K562 (cell line): ENCODE data around the gene VASH2. TPM values are rescaled to one million over a fixed set of nuclear protein-coding genes. Genes with fewer than 3 reads are reported as not detected.

Experiments
- ATF1 ChIP-seq, 2 experiments: fragments of 450-650 bp in 1 of 2; IDR thresholded peaks; 2 replicates each; pipeline ENCODE4 v1.6.1; 2016; ENCODE audit warnings: missing compliant biosample characterization in 1 of 2, missing genetic modification characterization in 1 of 2
- JUNB ChIP-seq: fragments of 450-650 bp; formaldehyde crosslinking; conservative IDR thresholded peaks from 2 replicates; pipeline ENCODE4 v1.4.0; 2020; ENCODE audit warnings: mild to moderate bottlenecking
- KAT7 ChIP-seq: sonication (generic); formaldehyde crosslinking; IDR thresholded peaks from 2 replicates; pipeline ENCODE4 v1.8.0; 2022; ENCODE audit warnings: missing genetic modification reagents, mild to moderate bottlenecking, borderline replicate concordance
- MED1 ChIP-seq: sonication (generic); formaldehyde crosslinking; IDR thresholded peaks from 2 replicates; pipeline ENCODE4 v1.8.1; 2023; ENCODE audit warnings: missing genetic modification reagents, borderline replicate concordance
- PURB ChIP-seq: sonication (generic); formaldehyde crosslinking; IDR thresholded peaks from 2 replicates; pipeline ENCODE4 v1.9.0; 2021; ENCODE audit warnings: low read depth, mild to moderate bottlenecking, missing genetic modification reagents
- SRSF9 ChIP-seq: fragments of 200-400 bp; formaldehyde crosslinking; IDR thresholded peaks from 2 replicates; pipeline ENCODE4 v1.6.1; 2017; ENCODE audit warnings: low read depth, low read length, borderline replicate concordance
- STAG1 ChIP-seq: sonication (generic); formaldehyde crosslinking; IDR thresholded peaks from 2 replicates; pipeline ENCODE4 v1.5.0; 2020; ENCODE audit warnings: missing genetic modification reagents, borderline replicate concordance
- TCF7L2 ChIP-seq: fragments of 150-350 bp; IDR thresholded peaks from 2 replicates; pipeline ENCODE4 v1.6.1; 2016; ENCODE audit warnings: low read depth, mild to moderate bottlenecking, low read length, moderate library complexity
- ZBED1 ChIP-seq: IDR thresholded peaks from 2 replicates; pipeline ENCODE4 v1.6.1; 2014
- ZKSCAN3 ChIP-seq: fragments of 250-450 bp; sonication (Bioruptor Pico); IDR thresholded peaks from 2 replicates; pipeline ENCODE4 v1.4.0; 2020
- ZNF354B ChIP-seq: fragments of 250-450 bp; sonication (Bioruptor Pico); IDR thresholded peaks from 2 replicates; pipeline ENCODE4 v1.4.0; 2020
- ZNF780A ChIP-seq: fragments of 250-450 bp; sonication (Bioruptor Pico); IDR thresholded peaks from 2 replicates; pipeline ENCODE4 v1.5.0; 2021; ENCODE audit warnings: mild to moderate bottlenecking
- ZSCAN29 ChIP-seq: fragments of 450-650 bp; IDR thresholded peaks from 2 replicates; pipeline ENCODE4 v1.6.1; 2017
- polyA plus RNA-seq, 8 experiments: library from polyadenylated mRNA; depleted of rRNA in 4 of 8; stranded (reverse) in 5 of 8; unstranded in 3 of 8; fragments of >200 nt; fragmentation: Nextera tagmentation in 2 of 8; fragmentation: Illumina TruSeq in 1 of 8; extraction: Ambion mirVana in 2 of 8; extraction: Trizol in 1 of 8; gene quantifications; 2 replicates each; pipeline versions ENCODE4 v1.2.1 to v1.2.3, GENCODE V29; 2011 to 2014; ENCODE audit warnings: inconsistent platforms in 1 of 8, missing spikeins in 1 of 8
- total RNA-seq, 7 experiments: library from RNA; depleted of rRNA in 6 of 7; stranded (reverse); fragments of >200 nt in 6 of 7; fragmentation: Illumina TruSeq in 2 of 7; extraction: Trizol in 2 of 7; gene quantifications; 2 replicates each; pipeline versions ENCODE4 v1.2.1 to v1.2.3, GENCODE V29; 2011 to 2021; ENCODE audit warnings: low replicate concordance in 1 of 7
- TF ChIP-seq, protein P1 (sequence below): fragments of 450-650 bp; IDR thresholded peaks from 2 replicates; pipeline ENCODE4 v1.7.1; 2018; ENCODE audit warnings: mild to moderate bottlenecking, low read depth; ENCODE audit not compliant: partially characterized antibody
- TF ChIP-seq, protein P2 (sequence below): fragments of 250-450 bp; sonication (Bioruptor Pico); IDR thresholded peaks from 2 replicates; pipeline ENCODE4 v1.9.0; 2021; ENCODE audit warnings: mild to moderate bottlenecking
- TF ChIP-seq, protein P3 (sequence below): fragments of 450-650 bp; formaldehyde crosslinking; IDR thresholded peaks from 2 replicates; pipeline ENCODE4 v1.4.0; 2022; ENCODE audit warnings: missing genetic modification characterization
- TF ChIP-seq, protein P4 (sequence below): IDR thresholded peaks from 3 replicates; pipeline ENCODE4 v1.6.1; 2011; ENCODE audit warnings: borderline replicate concordance, mild to moderate bottlenecking; ENCODE audit not compliant: insufficient read length, insufficient read depth
- TF ChIP-seq, protein P5 (sequence below): fragments of 150-350 bp; IDR thresholded peaks from 2 replicates; pipeline ENCODE4 v1.6.1; 2014; ENCODE audit warnings: low read depth, mild to moderate bottlenecking, low read length, borderline replicate concordance
- TF ChIP-seq, protein P6 (sequence below): fragments of 200-800 bp; sonication (Bioruptor generic); IDR thresholded peaks from 2 replicates; pipeline ENCODE4 v1.6.1; 2017; ENCODE audit warnings: missing genetic modification characterization, missing compliant biosample characterization

The VASH2 gene
- total and polyA plus RNA-seq, 9 of the 15 experiments (the other 6 are each of a cell fraction or from before 2014, with no cell fraction given), result 0.04 to 0.40 (median 0.10) TPM; not detected in 1

DNA sequence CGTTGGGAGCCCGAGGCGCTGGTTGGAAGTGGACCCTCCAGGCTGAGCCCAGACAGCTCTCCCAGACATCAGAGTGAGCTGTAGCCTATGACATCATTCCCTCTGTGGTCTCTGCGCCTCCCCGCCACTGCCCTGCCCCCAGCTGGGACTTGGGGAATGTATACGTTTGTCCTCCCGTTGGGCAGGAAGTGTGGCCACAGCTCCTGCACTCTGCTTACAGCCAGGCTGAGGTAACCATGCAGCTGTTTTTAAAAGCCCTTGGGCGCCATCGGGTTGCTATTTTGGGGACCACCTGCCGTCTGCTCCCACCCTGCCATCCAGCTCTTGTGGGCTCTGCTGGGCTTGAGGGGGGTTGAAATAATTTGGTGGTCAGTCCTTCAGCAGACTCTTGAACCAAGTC lies 7.8 kb downstream of the VASH2 start (continued):
- TF ChIP-seq, protein P1, sequence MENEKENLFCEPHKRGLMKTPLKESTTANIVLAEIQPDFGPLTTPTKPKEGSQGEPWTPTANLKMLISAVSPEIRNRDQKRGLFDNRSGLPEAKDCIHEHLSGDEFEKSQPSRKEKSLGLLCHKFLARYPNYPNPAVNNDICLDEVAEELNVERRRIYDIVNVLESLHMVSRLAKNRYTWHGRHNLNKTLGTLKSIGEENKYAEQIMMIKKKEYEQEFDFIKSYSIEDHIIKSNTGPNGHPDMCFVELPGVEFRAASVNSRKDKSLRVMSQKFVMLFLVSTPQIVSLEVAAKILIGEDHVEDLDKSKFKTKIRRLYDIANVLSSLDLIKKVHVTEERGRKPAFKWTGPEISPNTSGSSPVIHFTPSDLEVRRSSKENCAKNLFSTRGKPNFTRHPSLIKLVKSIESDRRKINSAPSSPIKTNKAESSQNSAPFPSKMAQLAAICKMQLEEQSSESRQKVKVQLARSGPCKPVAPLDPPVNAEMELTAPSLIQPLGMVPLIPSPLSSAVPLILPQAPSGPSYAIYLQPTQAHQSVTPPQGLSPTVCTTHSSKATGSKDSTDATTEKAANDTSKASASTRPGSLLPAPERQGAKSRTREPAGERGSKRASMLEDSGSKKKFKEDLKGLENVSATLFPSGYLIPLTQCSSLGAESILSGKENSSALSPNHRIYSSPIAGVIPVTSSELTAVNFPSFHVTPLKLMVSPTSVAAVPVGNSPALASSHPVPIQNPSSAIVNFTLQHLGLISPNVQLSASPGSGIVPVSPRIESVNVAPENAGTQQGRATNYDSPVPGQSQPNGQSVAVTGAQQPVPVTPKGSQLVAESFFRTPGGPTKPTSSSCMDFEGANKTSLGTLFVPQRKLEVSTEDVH, result no peak
- TF ChIP-seq STAG1 (CRISPR knock-in tag) (no peak), JUNB (CRISPR knock-in tag) (no peak), ATF1 (CRISPR knock-in tag; IDR thresholded peaks at IDR 0.05) (no peak), ATF1 (tag; IDR thresholded peaks at IDR 0.05) (peak; percentile 33; the same call in 1 of the 2 replicates), MED1 (no peak), ZNF354B (no peak), ZSCAN29 (no peak), ZKSCAN3 (CRISPR knock-in tag) (no peak), TCF7L2 (no peak), SRSF9 (no peak), KAT7 (CRISPR knock-in tag) (no peak), ZNF780A (CRISPR knock-in tag) (no peak), PURB (CRISPR knock-in tag) (no peak), ZBED1 (no peak)
- TF ChIP-seq, protein P2, sequence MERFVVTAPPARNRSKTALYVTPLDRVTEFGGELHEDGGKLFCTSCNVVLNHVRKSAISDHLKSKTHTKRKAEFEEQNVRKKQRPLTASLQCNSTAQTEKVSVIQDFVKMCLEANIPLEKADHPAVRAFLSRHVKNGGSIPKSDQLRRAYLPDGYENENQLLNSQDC (CRISPR knock-in tag), result no peak
- TF ChIP-seq, protein P3, sequence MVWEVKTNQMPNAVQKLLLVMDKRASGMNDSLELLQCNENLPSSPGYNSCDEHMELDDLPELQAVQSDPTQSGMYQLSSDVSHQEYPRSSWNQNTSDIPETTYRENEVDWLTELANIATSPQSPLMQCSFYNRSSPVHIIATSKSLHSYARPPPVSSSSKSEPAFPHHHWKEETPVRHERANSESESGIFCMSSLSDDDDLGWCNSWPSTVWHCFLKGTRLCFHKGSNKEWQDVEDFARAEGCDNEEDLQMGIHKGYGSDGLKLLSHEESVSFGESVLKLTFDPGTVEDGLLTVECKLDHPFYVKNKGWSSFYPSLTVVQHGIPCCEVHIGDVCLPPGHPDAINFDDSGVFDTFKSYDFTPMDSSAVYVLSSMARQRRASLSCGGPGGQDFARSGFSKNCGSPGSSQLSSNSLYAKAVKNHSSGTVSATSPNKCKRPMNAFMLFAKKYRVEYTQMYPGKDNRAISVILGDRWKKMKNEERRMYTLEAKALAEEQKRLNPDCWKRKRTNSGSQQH (CRISPR knock-in tag), result no peak
- TF ChIP-seq, protein P4, sequence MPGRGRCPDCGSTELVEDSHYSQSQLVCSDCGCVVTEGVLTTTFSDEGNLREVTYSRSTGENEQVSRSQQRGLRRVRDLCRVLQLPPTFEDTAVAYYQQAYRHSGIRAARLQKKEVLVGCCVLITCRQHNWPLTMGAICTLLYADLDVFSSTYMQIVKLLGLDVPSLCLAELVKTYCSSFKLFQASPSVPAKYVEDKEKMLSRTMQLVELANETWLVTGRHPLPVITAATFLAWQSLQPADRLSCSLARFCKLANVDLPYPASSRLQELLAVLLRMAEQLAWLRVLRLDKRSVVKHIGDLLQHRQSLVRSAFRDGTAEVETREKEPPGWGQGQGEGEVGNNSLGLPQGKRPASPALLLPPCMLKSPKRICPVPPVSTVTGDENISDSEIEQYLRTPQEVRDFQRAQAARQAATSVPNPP, result no peak
- TF ChIP-seq, protein P5, sequence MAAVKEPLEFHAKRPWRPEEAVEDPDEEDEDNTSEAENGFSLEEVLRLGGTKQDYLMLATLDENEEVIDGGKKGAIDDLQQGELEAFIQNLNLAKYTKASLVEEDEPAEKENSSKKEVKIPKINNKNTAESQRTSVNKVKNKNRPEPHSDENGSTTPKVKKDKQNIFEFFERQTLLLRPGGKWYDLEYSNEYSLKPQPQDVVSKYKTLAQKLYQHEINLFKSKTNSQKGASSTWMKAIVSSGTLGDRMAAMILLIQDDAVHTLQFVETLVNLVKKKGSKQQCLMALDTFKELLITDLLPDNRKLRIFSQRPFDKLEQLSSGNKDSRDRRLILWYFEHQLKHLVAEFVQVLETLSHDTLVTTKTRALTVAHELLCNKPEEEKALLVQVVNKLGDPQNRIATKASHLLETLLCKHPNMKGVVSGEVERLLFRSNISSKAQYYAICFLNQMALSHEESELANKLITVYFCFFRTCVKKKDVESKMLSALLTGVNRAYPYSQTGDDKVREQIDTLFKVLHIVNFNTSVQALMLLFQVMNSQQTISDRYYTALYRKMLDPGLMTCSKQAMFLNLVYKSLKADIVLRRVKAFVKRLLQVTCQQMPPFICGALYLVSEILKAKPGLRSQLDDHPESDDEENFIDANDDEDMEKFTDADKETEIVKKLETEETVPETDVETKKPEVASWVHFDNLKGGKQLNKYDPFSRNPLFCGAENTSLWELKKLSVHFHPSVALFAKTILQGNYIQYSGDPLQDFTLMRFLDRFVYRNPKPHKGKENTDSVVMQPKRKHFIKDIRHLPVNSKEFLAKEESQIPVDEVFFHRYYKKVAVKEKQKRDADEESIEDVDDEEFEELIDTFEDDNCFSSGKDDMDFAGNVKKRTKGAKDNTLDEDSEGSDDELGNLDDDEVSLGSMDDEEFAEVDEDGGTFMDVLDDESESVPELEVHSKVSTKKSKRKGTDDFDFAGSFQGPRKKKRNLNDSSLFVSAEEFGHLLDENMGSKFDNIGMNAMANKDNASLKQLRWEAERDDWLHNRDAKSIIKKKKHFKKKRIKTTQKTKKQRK, result no peak
- TF ChIP-seq, protein P6, sequence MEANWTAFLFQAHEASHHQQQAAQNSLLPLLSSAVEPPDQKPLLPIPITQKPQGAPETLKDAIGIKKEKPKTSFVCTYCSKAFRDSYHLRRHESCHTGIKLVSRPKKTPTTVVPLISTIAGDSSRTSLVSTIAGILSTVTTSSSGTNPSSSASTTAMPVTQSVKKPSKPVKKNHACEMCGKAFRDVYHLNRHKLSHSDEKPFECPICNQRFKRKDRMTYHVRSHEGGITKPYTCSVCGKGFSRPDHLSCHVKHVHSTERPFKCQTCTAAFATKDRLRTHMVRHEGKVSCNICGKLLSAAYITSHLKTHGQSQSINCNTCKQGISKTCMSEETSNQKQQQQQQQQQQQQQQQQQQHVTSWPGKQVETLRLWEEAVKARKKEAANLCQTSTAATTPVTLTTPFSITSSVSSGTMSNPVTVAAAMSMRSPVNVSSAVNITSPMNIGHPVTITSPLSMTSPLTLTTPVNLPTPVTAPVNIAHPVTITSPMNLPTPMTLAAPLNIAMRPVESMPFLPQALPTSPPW, result 0 out of 2 replicates have a peak, but pooled peaks have one; percentile 21
